Natural killer cell (primary cell): ENCODE results near the gene SMPD1. TPM values are rescaled to one million over a fixed set of nuclear protein-coding genes. Genes with fewer than 3 reads are reported as not detected.

Experiments used
- ATAC-seq, 3 donors: fragments of 150-1000 bp in 2 of 3; fragments of 200-7000 bp in 1 of 3; cut with Tn5 transposase; 1 replicate in 1 of 3; 2 replicates in 2 of 3; pipeline ENCODE4 v1.10.0; 2021; ENCODE audit warnings: mild to moderate bottlenecking in 2 of 3, moderate library complexity in 2 of 3
- DNase-seq, 2 donors: peaks; one replicate each; pipeline versions ENCODE4 v3.0.0 to v3.0.0-alpha.2; 2013 to 2021; ENCODE audit warnings: mixed read lengths in 1 of 2
- H3K27ac ChIP-seq: one replicate; pipeline ENCODE4 v1.5.1; 2013; ENCODE audit warnings: mild to moderate bottlenecking, low read length
- H3K27me3 ChIP-seq: one replicate; pipeline ENCODE4 v1.6.1; 2013; ENCODE audit warnings: low read length; ENCODE audit not compliant: control insufficient read depth, insufficient read depth
- H3K36me3 ChIP-seq: one replicate; pipeline ENCODE4 v1.6.1; 2013; ENCODE audit warnings: low read length; ENCODE audit not compliant: control insufficient read depth, insufficient read depth
- H3K4me1 ChIP-seq: one replicate; pipeline ENCODE4 v1.6.1; 2013; ENCODE audit warnings: low read length; ENCODE audit not compliant: control insufficient read depth, insufficient read depth
- H3K4me3 ChIP-seq: one replicate; pipeline ENCODE4 v1.5.1; 2013; ENCODE audit warnings: low read length
- H3K9me3 ChIP-seq: one replicate; pipeline ENCODE4 v1.6.1; 2013; ENCODE audit warnings: low read length; ENCODE audit not compliant: control insufficient read depth, insufficient read depth
- H3K27ac Mint-ChIP-seq, 2 donors: one replicate each; pipeline ENCODE4 v1.8.0; 2022; ENCODE audit warnings: mild to moderate bottlenecking in 2 of 2, mixed read lengths in 2 of 2, moderate library complexity in 1 of 2
- H3K27me3 Mint-ChIP-seq, 2 donors: one replicate each; pipeline ENCODE4 v1.8.0; 2022; ENCODE audit warnings: low read depth in 2 of 2, mixed read lengths in 2 of 2
- H3K36me3 Mint-ChIP-seq: one replicate; pipeline ENCODE4 v1.8.0; 2022; ENCODE audit warnings: mixed read lengths
- H3K4me1 Mint-ChIP-seq, 2 donors: one replicate each; pipeline ENCODE4 v1.8.0; 2022; ENCODE audit warnings: mixed read lengths in 2 of 2
- H3K4me3 Mint-ChIP-seq: one replicate; pipeline ENCODE4 v1.8.0; 2022; ENCODE audit warnings: mild to moderate bottlenecking, moderate library complexity, mixed read lengths
- H3K9me3 Mint-ChIP-seq, 2 donors: one replicate each; pipeline ENCODE4 v1.8.0; 2022; ENCODE audit warnings: mixed read lengths in 2 of 2
- WGBS: methylation state at CpG from one replicate; pipeline ENCODE4 v1.1.7; 2013; ENCODE audit warnings: missing lambda C conversion rate; ENCODE audit not compliant: insufficient coverage; 5-methylcytosine and 5-hydroxymethylcytosine counted together
- intact Hi-C: fragments of 100-400 bp; cut with micrococcal nuclease; formaldehyde crosslinking; loops from one replicate; pipeline ENCODE4 v1.14.2; 2022
- total RNA-seq, 4 donors: library from RNA; stranded (reverse); fragments of 120-200 nt in 1 of 4; gene quantifications; one replicate each; pipeline versions ENCODE4 v1.2.3 to v1.2.4, GENCODE V29; 2013 to 2022
- TF ChIP-seq, protein P1 (sequence below): fragments of 200-600 bp; IDR thresholded peaks from one replicate; pipeline ENCODE4 v1.8.0; 2022; ENCODE audit warnings: antibody characterized with exemption

Gene SMPD1
- total RNA-seq, 3 donors from 2014 or later (not counting 1 experiment from before 2014, with no cell fraction given), result 52.7 to 63.3 (median 56.1) TPM

DNA sequence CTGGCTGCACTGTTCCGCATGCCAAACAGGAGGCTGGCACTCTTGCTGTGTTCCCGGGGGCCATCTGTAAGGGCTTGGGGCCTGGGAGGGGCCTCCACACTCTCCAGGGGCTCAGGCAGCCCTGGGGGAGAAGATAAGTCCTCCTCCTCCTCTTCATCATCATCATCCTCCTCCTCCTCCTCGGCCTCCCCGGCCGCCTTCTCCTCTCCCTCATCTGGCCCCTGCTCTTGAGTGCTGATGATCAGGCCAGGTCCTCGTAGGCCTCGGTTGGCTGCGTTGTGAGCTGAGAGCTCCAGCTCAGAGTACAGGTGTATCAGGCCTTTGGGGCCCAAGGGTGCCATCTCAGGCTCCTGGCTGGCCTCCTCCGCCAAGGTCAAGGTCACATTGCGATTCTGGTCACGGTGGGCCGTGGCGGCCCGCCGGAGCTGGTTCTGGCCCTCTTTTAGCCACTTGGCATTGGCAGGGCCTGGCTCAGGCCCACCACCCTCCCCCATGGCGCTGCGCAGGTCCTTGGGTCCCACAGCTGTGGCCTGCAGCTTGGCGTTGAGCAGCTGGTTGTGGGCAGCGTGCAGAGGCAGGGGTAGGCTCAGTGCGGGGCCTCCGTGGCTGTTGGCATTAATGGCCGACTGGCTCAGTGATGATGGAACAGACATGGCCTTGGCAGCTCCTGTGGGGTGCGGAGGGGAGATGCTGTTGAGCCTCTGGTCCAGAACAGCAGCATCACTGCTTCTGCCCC lies 20.6 kb downstream of the SMPD1 start:
- no peaks in the 10 kb centered on the region for H3K27me3 ChIP-seq
- Mint-ChIP-seq H3K27ac (no peak overlapping the region), H3K27me3 (no peaks in the 10 kb centered on the region), H3K4me3 (no peak overlapping the region), H3K9me3 (no peaks in the 10 kb centered on the region), H3K4me1 (peaks cover 18 to 24% of the 10 kb centered on the region in 2 donors), H3K36me3 (no peaks in the 10 kb centered on the region)
- DNase-seq (no peak), ATAC-seq (no peak)
- H3K36me3 ChIP-seq, result peaks cover 12% of the 10 kb centered on the region
- H3K4me3 ChIP-seq, result no peak overlapping the region
- peaks cover 19% of the 10 kb centered on the region for H3K4me1 ChIP-seq
- TF ChIP-seq, protein P1, sequence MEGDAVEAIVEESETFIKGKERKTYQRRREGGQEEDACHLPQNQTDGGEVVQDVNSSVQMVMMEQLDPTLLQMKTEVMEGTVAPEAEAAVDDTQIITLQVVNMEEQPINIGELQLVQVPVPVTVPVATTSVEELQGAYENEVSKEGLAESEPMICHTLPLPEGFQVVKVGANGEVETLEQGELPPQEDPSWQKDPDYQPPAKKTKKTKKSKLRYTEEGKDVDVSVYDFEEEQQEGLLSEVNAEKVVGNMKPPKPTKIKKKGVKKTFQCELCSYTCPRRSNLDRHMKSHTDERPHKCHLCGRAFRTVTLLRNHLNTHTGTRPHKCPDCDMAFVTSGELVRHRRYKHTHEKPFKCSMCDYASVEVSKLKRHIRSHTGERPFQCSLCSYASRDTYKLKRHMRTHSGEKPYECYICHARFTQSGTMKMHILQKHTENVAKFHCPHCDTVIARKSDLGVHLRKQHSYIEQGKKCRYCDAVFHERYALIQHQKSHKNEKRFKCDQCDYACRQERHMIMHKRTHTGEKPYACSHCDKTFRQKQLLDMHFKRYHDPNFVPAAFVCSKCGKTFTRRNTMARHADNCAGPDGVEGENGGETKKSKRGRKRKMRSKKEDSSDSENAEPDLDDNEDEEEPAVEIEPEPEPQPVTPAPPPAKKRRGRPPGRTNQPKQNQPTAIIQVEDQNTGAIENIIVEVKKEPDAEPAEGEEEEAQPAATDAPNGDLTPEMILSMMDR, result no peak
- WGBS, result 97% methylated on average over 23 of the region's 23 CpGs
- H3K27ac ChIP-seq, result no peak overlapping the region
- intact Hi-C loops, result no loop called here
- H3K9me3 ChIP-seq, result no peaks in the 10 kb centered on the region

DNA sequence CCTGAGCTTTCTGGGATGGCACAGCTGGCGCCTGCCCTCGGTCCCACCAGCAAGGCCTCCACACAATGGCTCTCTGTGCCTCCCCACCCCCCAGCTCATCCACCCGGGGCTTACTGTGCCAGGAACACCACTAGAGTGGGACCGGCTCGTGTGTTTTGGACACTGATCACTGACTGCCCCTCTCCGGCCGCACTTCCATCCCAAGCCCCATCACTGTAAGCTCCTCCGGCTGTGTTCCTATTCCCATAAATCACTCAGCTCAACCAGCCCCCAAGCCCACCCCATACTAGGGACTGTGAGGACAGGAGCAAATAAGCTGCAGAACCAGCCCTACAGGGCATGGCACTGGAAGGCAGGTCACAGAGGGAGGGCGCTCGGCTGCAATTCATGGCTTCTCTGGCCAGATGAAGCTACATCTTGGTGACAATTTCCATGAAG lies 21.3 kb downstream of the SMPD1 start:
- DNase-seq (no peak), ATAC-seq (no peak)
- no peak overlapping the region for H3K4me3 ChIP-seq
- Mint-ChIP-seq H3K36me3 (no peaks in the 10 kb centered on the region), H3K27me3 (no peaks in the 10 kb centered on the region), H3K9me3 (no peaks in the 10 kb centered on the region), H3K27ac (no peak overlapping the region), H3K4me3 (no peak overlapping the region), H3K4me1 (peaks cover 13 to 16% of the 10 kb centered on the region in 2 donors)
- H3K9me3 ChIP-seq, result no peaks in the 10 kb centered on the region
- peaks cover 21% of the 10 kb centered on the region for H3K4me1 ChIP-seq
- WGBS, result 98% methylated on average over 10 of the region's 10 CpGs
- H3K27me3 ChIP-seq, result no peaks in the 10 kb centered on the region
- TF ChIP-seq, protein P1, result no peak
- H3K36me3 ChIP-seq, result peaks cover 12% of the 10 kb centered on the region
- H3K27ac ChIP-seq, result no peak overlapping the region
- intact Hi-C loops, result no loop called here

DNA sequence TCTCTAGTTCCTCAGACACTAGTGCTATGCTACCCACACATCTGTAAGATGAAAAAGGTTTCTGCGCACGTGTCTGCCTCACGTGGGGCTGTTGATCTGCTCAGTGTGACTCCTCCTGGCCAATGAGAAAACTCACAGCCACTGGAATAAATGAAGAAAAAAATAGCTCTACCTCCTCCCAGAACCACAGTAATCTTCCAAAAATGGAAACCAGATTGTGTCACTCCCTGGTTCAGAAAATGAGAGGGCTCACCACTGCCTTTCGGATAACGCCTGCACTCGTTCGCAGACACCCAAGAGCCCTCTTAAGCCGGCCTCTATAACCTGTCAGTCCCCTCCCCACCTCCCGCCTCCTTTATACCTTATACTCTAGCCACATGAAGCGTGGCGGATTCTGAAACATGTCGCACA lies 23.5 kb downstream of the SMPD1 start:
- Mint-ChIP-seq H3K4me3 (no peak overlapping the region), H3K4me1 (peaks cover 4 to 5% of the 10 kb centered on the region in 2 donors), H3K27me3 (no peaks in the 10 kb centered on the region), H3K9me3 (no peaks in the 10 kb centered on the region), H3K27ac (no peak overlapping the region), H3K36me3 (no peaks in the 10 kb centered on the region)
- Histone ChIP-seq H3K27me3 (no peaks in the 10 kb centered on the region), H3K36me3 (peaks cover 12% of the 10 kb centered on the region), H3K27ac (no peak overlapping the region), H3K4me3 (no peak overlapping the region), H3K4me1 (peaks cover 30% of the 10 kb centered on the region), H3K9me3 (no peaks in the 10 kb centered on the region)
- DNase-seq (peak in 1 of 2 donors; percentile 86), ATAC-seq (no peak)
- TF ChIP-seq, protein P1, result no peak
- intact Hi-C loops, result no loop called here
- 93% methylated on average over 12 of the region's 12 CpGs for WGBS
